Esophagus (tissue), 2 donors: ENCODE results near the gene PRSS21. TPM values are rescaled to one million over a fixed set of nuclear protein-coding genes. Genes with fewer than 3 reads are reported as not detected.

Source experiments
- H3K27ac ChIP-seq, 2 donors: one replicate each; pipeline ENCODE4 v1.5.1; 2013; ENCODE audit warnings: low read depth in 2 of 2, mild to moderate bottlenecking in 2 of 2, inconsistent platforms in 1 of 2, low read length in 1 of 2, moderate library complexity in 1 of 2
- H3K27me3 ChIP-seq, 2 donors: one replicate each; pipeline ENCODE4 v1.6.1; 2013; ENCODE audit warnings: low read length in 2 of 2, control low read depth in 1 of 2, mild to moderate bottlenecking in 1 of 2; ENCODE audit not compliant: insufficient read depth in 2 of 2, control insufficient read depth in 1 of 2
- H3K36me3 ChIP-seq, 2 donors: one replicate each; pipeline ENCODE4 v1.6.1; 2013; ENCODE audit warnings: low read length in 1 of 2; ENCODE audit not compliant: control insufficient read depth in 2 of 2, insufficient read depth in 2 of 2
- H3K4me1 ChIP-seq, 2 donors: one replicate each; pipeline ENCODE4 v1.6.1; 2013; ENCODE audit warnings: low read length in 1 of 2; ENCODE audit not compliant: control insufficient read depth in 2 of 2, insufficient read depth in 2 of 2
- H3K4me3 ChIP-seq, 2 donors: one replicate each; pipeline ENCODE4 v1.5.1; 2013; ENCODE audit warnings: low read length in 2 of 2, mild to moderate bottlenecking in 2 of 2, low read depth in 1 of 2, moderate library complexity in 1 of 2
- H3K9me3 ChIP-seq, 2 donors: one replicate each; pipeline ENCODE4 v1.6.1; 2013; ENCODE audit warnings: mild to moderate bottlenecking in 2 of 2, low read depth in 1 of 2, low read length in 1 of 2, moderate library complexity in 1 of 2; ENCODE audit not compliant: control insufficient read depth in 2 of 2, insufficient read depth in 1 of 2
- WGBS, 2 donors: extraction: QIAGEN DNeasy Blood & Tissue Kit; methylation state at CpG; one replicate each; pipeline ENCODE4 v1.1.7; 2013; 5-methylcytosine and 5-hydroxymethylcytosine counted together
- polyA plus RNA-seq, 2 donors: library from polyadenylated mRNA; stranded (reverse); fragments of 200-250 nt; gene quantifications; one replicate each; pipeline ENCODE4 v1.2.3, GENCODE V29; 2013
- donor health status: healthy with polysubstance abuse.
- donor health status: Bipolar disorder and iron deficiency.

PRSS21 gene
- polyA plus RNA-seq, 2 donors, result 0.86 to 1.8 TPM

- Histone ChIP-seq H3K27me3 (no peaks in the 10 kb centered on the region), H3K36me3 (no peaks in the 10 kb centered on the region), H3K4me3 (no peak overlapping the region), H3K27ac (no peak overlapping the region), H3K9me3 (peaks cover 3 to 5% of the 10 kb centered on the region in 2 donors), H3K4me1 (no peaks in the 10 kb centered on the region)
- WGBS, 2 donors, result 90 to 91% methylated on average over 2 to 4 of the region's 4 CpGs
Measured at GRCh38 chr16:2804728-2805127, 12.3 kb upstream of the PRSS21 start.

DNA sequence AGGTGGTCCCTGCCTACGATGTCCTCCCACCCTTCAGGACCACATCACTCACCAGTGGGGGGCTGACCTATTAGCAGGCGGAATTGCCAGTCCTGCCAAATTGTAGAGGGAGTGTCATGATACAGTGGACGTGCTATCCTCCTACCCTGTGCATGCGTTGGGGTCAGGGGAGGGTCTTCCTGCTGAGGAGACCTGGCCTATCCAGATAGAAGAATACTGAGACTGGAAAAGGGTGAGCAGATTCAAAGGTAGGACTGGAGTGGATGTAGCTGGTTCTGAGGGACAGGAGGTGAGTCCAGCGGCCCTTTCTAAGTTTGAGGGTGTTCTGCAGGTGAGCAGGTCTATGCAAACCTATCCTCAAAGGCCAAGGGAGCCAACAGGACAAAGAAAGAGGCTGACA is 10.8 kb upstream of the PRSS21 start:
- Histone ChIP-seq H3K4me3 (no peak overlapping the region), H3K27me3 (peaks cover 0 to 5% of the 10 kb centered on the region in 2 donors), H3K36me3 (no peaks in the 10 kb centered on the region), H3K4me1 (no peaks in the 10 kb centered on the region), H3K27ac (no peak overlapping the region), H3K9me3 (peaks cover 3 to 5% of the 10 kb centered on the region in 2 donors)
- 75% methylated on average over 5 of the region's 5 CpGs for WGBS, 2 donors

GRCh38 chr16:2808181-2808580 is 8.9 kb upstream of the PRSS21 start:
- WGBS, 2 donors, result 85 to 91% methylated on average over 7 of the region's 7 CpGs
- Histone ChIP-seq H3K27me3 (peaks cover 0 to 5% of the 10 kb centered on the region in 2 donors), H3K4me1 (peaks cover 6 to 10% of the 10 kb centered on the region in 2 donors), H3K36me3 (no peaks in the 10 kb centered on the region), H3K4me3 (no peak overlapping the region), H3K9me3 (peaks cover 3 to 5% of the 10 kb centered on the region in 2 donors), H3K27ac (no peak overlapping the region)

DNA sequence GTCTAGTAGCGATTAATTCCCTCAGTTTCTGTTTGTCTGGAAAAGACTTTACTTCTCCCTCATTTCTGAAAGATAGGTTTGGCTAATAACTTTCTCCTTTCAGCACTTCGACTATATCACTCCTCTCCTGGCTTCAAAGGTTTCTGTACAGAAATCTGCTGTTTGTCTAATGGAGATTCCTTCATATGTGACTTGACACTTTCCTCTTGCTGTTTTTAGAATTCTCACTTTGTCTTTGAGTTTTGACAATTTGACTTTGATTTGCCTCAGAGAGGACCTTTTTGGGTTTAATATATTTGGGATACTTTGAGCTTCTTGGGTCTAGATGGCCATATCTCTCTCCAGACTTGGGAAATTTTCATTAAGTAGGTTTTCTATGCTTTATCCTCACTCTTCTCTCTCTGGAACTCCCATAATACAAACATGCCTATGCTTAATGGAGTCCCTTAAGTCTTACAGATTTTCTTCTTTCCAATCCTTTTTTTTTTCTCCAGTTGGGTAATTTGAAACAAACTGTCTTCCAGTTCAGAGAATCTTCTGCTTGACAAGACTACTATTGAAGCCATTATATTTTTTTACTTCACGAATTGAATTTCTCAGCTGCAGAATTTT is 7.8 kb upstream of the PRSS21 start:
- Histone ChIP-seq H3K4me1 (peaks cover 6 to 10% of the 10 kb centered on the region in 2 donors), H3K27ac (no peak overlapping the region), H3K4me3 (no peak overlapping the region), H3K27me3 (peaks cover 0 to 5% of the 10 kb centered on the region in 2 donors), H3K36me3 (no peaks in the 10 kb centered on the region), H3K9me3 (peaks cover under 1 to 1% of the 10 kb centered on the region in 2 donors)
- 75% methylated on average over 3 of the region's 3 CpGs for WGBS, 2 donors

GRCh38 chr16:2810651-2811050 is 6.4 kb upstream of the PRSS21 start:
- H3K27me3 ChIP-seq, result peaks cover 0 to 5% of the 10 kb centered on the region in 2 donors
- WGBS, 2 donors, result 86 to 88% methylated on average over 6 of the region's 6 CpGs

DNA sequence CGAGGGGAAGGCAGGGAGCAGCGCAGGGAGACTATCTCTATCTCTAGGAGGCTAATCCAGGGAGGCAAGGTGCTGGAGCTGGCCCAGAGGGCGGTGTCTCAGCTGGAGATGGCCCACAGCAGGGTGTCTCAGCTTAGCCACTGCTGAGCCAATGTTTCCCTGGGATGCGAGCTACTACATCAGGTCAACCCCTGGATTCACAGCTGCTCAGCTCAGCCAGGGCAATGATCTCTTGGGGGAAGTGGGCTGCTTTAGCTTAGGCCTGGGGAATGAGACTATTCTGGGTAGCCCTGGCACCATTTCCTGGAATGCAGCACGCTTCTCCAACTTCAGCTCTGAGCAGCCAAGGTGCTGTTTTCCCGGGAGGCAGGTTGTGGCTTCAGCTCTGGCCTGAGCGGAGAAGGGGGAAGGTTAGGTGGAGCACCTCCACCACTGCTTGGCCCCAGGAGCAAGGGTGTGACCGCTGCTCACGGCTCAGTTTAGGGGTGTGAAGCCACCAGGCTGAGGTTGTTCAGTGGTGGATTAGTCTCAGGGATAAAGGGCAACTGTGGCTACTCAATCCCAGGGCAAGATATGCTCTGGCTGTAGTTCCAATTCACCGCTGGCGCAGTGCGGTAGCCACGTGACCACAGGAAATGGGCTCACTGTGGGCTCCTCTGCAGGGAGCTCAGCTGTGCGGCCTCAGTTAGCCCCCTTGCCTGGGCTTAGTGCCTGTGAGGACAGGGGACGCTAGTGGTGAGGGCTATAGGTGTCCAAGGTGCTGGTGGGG is 5.2 kb upstream of the PRSS21 start:
- Histone ChIP-seq H3K27me3 (peaks cover 0 to 5% of the 10 kb centered on the region in 2 donors), H3K27ac (no peak overlapping the region)
- WGBS, 2 donors, result 44 to 54% methylated on average over 15 of the region's 15 CpGs

More at GRCh38 chr16:2810651-2811050, 6.4 kb upstream of the PRSS21 start:
- no peak overlapping the region for H3K27ac ChIP-seq
- H3K4me3 ChIP-seq, result no peak overlapping the region
- peaks cover 6 to 10% of the 10 kb centered on the region in 2 donors for H3K4me1 ChIP-seq
- H3K36me3 ChIP-seq, result no peaks in the 10 kb centered on the region
- H3K9me3 ChIP-seq, result no peaks in the 10 kb centered on the region

GRCh38 chr16:2813771-2814221 is 3.2 kb upstream of the PRSS21 start:
- H3K4me1 ChIP-seq, result peaks cover 6 to 10% of the 10 kb centered on the region in 2 donors
- no peak overlapping the region for H3K4me3 ChIP-seq
- no peaks in the 10 kb centered on the region for H3K36me3 ChIP-seq
- WGBS, 2 donors, result 66 to 70% methylated on average over 7 of the region's 7 CpGs
- H3K27me3 ChIP-seq, result peaks cover 0 to 5% of the 10 kb centered on the region in 2 donors
- H3K27ac ChIP-seq, result no peak overlapping the region
- no peaks in the 10 kb centered on the region for H3K9me3 ChIP-seq

More for the DNA sequence above, 5.2 kb upstream of the PRSS21 start:
- no peaks in the 10 kb centered on the region for H3K9me3 ChIP-seq
- no peak overlapping the region for H3K4me3 ChIP-seq
- H3K4me1 ChIP-seq, result peaks cover 6 to 10% of the 10 kb centered on the region in 2 donors
- H3K36me3 ChIP-seq, result no peaks in the 10 kb centered on the region

DNA sequence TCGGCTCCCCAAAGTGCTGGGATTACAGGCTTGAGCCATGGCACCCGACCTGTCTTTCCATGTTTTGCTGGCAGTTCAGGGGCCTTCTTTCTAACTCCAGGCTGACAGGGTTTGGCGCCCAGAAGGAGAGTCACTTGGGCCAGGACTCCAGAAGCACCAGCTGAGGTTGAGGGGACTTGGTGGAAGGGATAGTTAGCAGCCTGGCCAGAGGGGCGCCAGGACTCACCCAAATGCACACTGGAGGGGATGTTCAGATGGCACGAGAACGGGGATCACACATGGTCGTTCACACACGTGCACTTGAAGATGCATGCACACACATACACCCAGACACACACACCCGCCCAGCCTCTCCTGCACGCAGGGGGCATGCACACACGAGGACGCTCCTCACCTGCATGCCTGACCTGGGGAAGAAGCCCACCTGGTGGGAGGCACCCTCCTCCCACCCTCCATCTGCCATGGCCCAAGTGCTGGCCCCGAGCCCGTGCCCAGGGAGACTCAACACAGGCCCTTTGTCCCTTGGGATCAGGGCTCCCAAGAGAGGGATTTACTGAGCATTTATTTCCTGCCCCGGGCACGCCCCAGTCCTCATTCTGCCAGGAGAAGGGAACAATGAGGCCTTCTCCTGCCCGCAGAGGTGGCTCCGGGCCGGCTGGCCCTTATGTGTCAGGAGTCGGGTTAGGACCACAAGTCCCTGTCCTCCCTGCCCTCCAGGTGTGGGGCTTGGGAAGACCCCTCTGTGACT is 2.3 kb upstream of the PRSS21 start:
- Histone ChIP-seq H3K4me3 (no peak overlapping the region), H3K9me3 (no peaks in the 10 kb centered on the region), H3K27ac (no peak overlapping the region), H3K27me3 (peaks cover 0 to 5% of the 10 kb centered on the region in 2 donors), H3K36me3 (no peaks in the 10 kb centered on the region), H3K4me1 (peaks cover 6 to 10% of the 10 kb centered on the region in 2 donors)
- WGBS, 2 donors, result 73 to 77% methylated on average over 20 of the region's 20 CpGs

GRCh38 chr16:2815299-2815771 is 1.7 kb upstream of the PRSS21 start:
- no peak overlapping the region for H3K27ac ChIP-seq
- peaks cover 0 to 5% of the 10 kb centered on the region in 2 donors for H3K27me3 ChIP-seq
- H3K9me3 ChIP-seq, result no peaks in the 10 kb centered on the region
- WGBS, 2 donors, result 78 to 83% methylated on average over 10 of the region's 10 CpGs
- H3K36me3 ChIP-seq, result no peaks in the 10 kb centered on the region
- H3K4me1 ChIP-seq, result peaks cover 6 to 10% of the 10 kb centered on the region in 2 donors
- no peak overlapping the region for H3K4me3 ChIP-seq
